ENCODE data around the gene COMMD3. TPM values are rescaled to one million over a fixed set of nuclear protein-coding genes. Genes with fewer than 3 reads are reported as not detected.

Gene COMMD3

DNA sequence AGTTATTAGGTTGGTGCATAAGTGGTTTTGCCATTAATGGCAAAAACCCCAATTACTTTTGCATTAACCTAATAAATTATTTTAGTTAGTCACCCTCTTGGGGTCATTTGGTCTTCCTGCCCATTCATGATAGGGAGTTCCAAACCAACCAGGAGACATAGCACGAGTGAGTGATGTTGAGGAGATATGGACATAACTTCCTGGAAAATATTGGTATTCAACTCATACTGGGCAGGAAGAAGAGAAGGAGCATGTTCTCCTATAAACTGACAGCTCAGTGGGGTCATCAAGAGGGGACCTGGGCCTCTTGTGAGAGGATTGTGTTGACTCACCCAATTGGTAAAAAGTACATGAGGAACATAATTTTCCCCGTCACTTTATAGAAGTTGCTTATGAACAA, 52.8 kb downstream of the COMMD3 start:
- Histone ChIP-seq H2AK5ac (ENCODE audit: low read depth, low read length) (no peak overlapping the region), H3K79me1 (ENCODE audit: low read depth, low read length) (no peaks in the 10 kb centered on the region), H3K4ac (ENCODE audit: low read length) (no peak overlapping the region), H3K27ac (replicated peaks; ENCODE audit: low read length) (no peak overlapping the region), H2BK120ac (ENCODE audit: low read depth, low read length) (no peak overlapping the region), H3K9me3 (replicated peaks in 1 of 2; ENCODE audit: control insufficient read depth in 2 of 2, insufficient read depth in 1 of 2, low read depth in 1 of 2, low read length in 2 of 2) (no peaks in the 10 kb centered on the region), H3K36me3 (replicated peaks in 1 of 2; ENCODE audit: control insufficient read depth in 2 of 2, insufficient read depth in 2 of 2, low read length in 2 of 2) (no peaks in the 10 kb centered on the region), H3K18ac (ENCODE audit: low read length) (no peak overlapping the region), H3K14ac (ENCODE audit: low read length) (no peak overlapping the region), H2BK5ac (ENCODE audit: low read length) (no peak overlapping the region), H2AFZ (ENCODE audit: low read length) (no peak overlapping the region), H3K4me1 (ENCODE audit: control insufficient read depth in 2 of 2, insufficient read depth in 1 of 2, low read depth in 1 of 2, low read length in 2 of 2) (peaks cover 0 to 3% of the 10 kb centered on the region in 2 donors), H3K27me3 (ENCODE audit: control insufficient read depth in 3 of 3, insufficient read depth in 3 of 3, low read depth in 1 of 3, low read length in 3 of 3) (no peaks in the 10 kb centered on the region), H3K4me2 (ENCODE audit: insufficient read depth, low read length, poor library complexity, severe bottlenecking) (no peak overlapping the region), H2BK12ac (ENCODE audit: low read length) (no peak overlapping the region), H4K8ac (ENCODE audit: low read depth, low read length) (no peak overlapping the region), H4K91ac (ENCODE audit: low read depth, low read length, poor library complexity) (no peak overlapping the region), H3K4me3 (ENCODE audit: low read length in 2 of 2) (no peak overlapping the region), H3K23ac (ENCODE audit: low read depth, low read length, poor library complexity) (no peak overlapping the region), H2BK15ac (ENCODE audit: low read length) (no peak overlapping the region), H3K9ac (ENCODE audit: low read depth, low read length, poor library complexity) (no peak overlapping the region)
- WGBS, 2 donors (ENCODE audit: extremely low coverage in 2 of 2, insufficient read length in 2 of 2, insufficient replicate concordance in 1 of 2): no CpG with 5 or more reads among the region's 2 CpGs
- no peak for DNase-seq (ENCODE audit: low spot score)

DNA sequence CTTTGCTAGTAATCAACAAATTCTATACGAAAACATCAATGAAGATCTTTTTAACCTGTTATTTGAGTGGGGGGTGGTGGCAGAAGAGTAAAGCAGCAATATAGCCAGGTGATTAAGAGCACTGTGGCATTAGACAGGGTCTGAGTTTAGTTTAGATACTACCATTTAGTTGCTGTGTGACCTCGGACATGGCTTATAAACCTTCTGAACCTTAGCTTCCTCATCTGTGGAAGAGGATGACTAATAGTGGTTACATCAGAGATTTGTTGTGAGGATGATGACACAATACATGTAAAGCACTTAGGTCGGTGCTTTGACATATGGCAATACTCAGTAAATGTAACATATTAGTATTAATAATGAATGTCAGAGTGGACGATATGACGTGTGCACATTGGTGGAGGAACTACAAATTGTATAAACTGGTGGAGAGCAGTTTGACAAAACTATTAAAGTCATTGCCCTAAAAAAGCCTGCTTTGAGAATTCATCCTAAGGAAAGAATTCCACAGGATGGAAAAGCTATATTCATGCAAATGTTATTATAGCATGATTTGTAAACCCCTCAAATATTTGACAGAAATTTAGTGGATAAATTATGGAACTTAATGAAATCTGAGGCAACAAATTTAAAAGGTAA, 53.4 kb downstream of the COMMD3 start:
- Histone ChIP-seq H3K4ac (ENCODE audit: low read length) (no peak overlapping the region), H4K8ac (ENCODE audit: low read depth, low read length) (no peak overlapping the region), H3K4me2 (ENCODE audit: insufficient read depth, low read length, poor library complexity, severe bottlenecking) (no peak overlapping the region), H3K36me3 (replicated peaks in 1 of 2; ENCODE audit: control insufficient read depth in 2 of 2, insufficient read depth in 2 of 2, low read length in 2 of 2) (no peaks in the 10 kb centered on the region), H2BK120ac (ENCODE audit: low read depth, low read length) (no peak overlapping the region), H3K23ac (ENCODE audit: low read depth, low read length, poor library complexity) (no peak overlapping the region), H3K79me1 (ENCODE audit: low read depth, low read length) (no peaks in the 10 kb centered on the region), H3K18ac (ENCODE audit: low read length) (no peak overlapping the region), H3K9me3 (replicated peaks in 1 of 2; ENCODE audit: control insufficient read depth in 2 of 2, insufficient read depth in 1 of 2, low read depth in 1 of 2, low read length in 2 of 2) (no peaks in the 10 kb centered on the region), H3K27me3 (ENCODE audit: control insufficient read depth in 3 of 3, insufficient read depth in 3 of 3, low read depth in 1 of 3, low read length in 3 of 3) (no peaks in the 10 kb centered on the region), H2AFZ (ENCODE audit: low read length) (no peak overlapping the region), H2BK12ac (ENCODE audit: low read length) (no peak overlapping the region), H2AK5ac (ENCODE audit: low read depth, low read length) (no peak overlapping the region), H2BK5ac (ENCODE audit: low read length) (no peak overlapping the region), H3K14ac (ENCODE audit: low read length) (no peak overlapping the region), H4K91ac (ENCODE audit: low read depth, low read length, poor library complexity) (no peak overlapping the region), H3K4me3 (ENCODE audit: low read length in 2 of 2) (no peak overlapping the region), H3K27ac (replicated peaks; ENCODE audit: low read length) (no peak overlapping the region), H3K4me1 (ENCODE audit: control insufficient read depth in 2 of 2, insufficient read depth in 1 of 2, low read depth in 1 of 2, low read length in 2 of 2) (peaks cover 0 to 3% of the 10 kb centered on the region in 2 donors), H3K9ac (ENCODE audit: low read depth, low read length, poor library complexity) (no peak overlapping the region), H2BK15ac (ENCODE audit: low read length) (no peak overlapping the region)
- no CpG with 5 or more reads among the region's 5 CpGs for WGBS, 2 donors (ENCODE audit: extremely low coverage in 2 of 2, insufficient read length in 2 of 2, insufficient replicate concordance in 1 of 2)
- DNase-seq (ENCODE audit: low spot score): no peak

Small RNAs within 50 kb of the gene (small RNA-seq; reads per million reads assigned to genes)
- gene AL158211.3 (ENCODE audit: insufficient read depth): not detected

Measured in neuronal stem cell (in vitro differentiated cells).